ENCODE results near the gene TMEM131. TPM values are rescaled to one million over a fixed set of nuclear protein-coding genes. Genes with fewer than 3 reads are reported as not detected.

TMEM131 gene
- total RNA-seq, 1 donor from 2014 or later = 58.8 TPM

GRCh38 chr2:98012561-98012991 is 16.8 kb upstream of the TMEM131 start:
- Mint-ChIP-seq H3K4me3 (ENCODE audit: low read depth) (no peak overlapping the region), H3K4me1 (ENCODE audit: low read depth) (no peaks in the 10 kb centered on the region), H3K9me3 (ENCODE audit: low read depth) (no peaks in the 10 kb centered on the region), H3K27me3 (no peaks in the 10 kb centered on the region), H3K36me3 (ENCODE audit: insufficient read depth) (no peaks in the 10 kb centered on the region), H3K27ac (no peak overlapping the region)
- TF ChIP-seq, protein P1, sequence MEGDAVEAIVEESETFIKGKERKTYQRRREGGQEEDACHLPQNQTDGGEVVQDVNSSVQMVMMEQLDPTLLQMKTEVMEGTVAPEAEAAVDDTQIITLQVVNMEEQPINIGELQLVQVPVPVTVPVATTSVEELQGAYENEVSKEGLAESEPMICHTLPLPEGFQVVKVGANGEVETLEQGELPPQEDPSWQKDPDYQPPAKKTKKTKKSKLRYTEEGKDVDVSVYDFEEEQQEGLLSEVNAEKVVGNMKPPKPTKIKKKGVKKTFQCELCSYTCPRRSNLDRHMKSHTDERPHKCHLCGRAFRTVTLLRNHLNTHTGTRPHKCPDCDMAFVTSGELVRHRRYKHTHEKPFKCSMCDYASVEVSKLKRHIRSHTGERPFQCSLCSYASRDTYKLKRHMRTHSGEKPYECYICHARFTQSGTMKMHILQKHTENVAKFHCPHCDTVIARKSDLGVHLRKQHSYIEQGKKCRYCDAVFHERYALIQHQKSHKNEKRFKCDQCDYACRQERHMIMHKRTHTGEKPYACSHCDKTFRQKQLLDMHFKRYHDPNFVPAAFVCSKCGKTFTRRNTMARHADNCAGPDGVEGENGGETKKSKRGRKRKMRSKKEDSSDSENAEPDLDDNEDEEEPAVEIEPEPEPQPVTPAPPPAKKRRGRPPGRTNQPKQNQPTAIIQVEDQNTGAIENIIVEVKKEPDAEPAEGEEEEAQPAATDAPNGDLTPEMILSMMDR (IDR thresholded peaks at IDR 0.05; ENCODE audit: unreplicated experiment) = no peak
- no peak for DNase-seq (ENCODE audit: low spot score, unreplicated experiment)

GRCh38 chr2:98009887-98010760 is 14.4 kb upstream of the TMEM131 start:
- Mint-ChIP-seq H3K4me1 (ENCODE audit: low read depth) (no peaks in the 10 kb centered on the region), H3K36me3 (ENCODE audit: insufficient read depth) (no peaks in the 10 kb centered on the region), H3K9me3 (ENCODE audit: low read depth) (no peaks in the 10 kb centered on the region), H3K4me3 (ENCODE audit: low read depth) (no peak overlapping the region), H3K27ac (no peak overlapping the region), H3K27me3 (no peaks in the 10 kb centered on the region)
- TF ChIP-seq, protein P1 (IDR thresholded peaks at IDR 0.05; ENCODE audit: unreplicated experiment) = no peak
- no peak for DNase-seq (ENCODE audit: low spot score, unreplicated experiment)

- no peak for DNase-seq (ENCODE audit: low spot score, unreplicated experiment)
- H3K27ac Mint-ChIP-seq = no peak overlapping the region
- H3K9me3 Mint-ChIP-seq (ENCODE audit: low read depth) = no peaks in the 10 kb centered on the region
- H3K4me1 Mint-ChIP-seq (ENCODE audit: low read depth) = no peaks in the 10 kb centered on the region
- H3K36me3 Mint-ChIP-seq (ENCODE audit: insufficient read depth) = no peaks in the 10 kb centered on the region
- H3K4me3 Mint-ChIP-seq (ENCODE audit: low read depth) = no peak overlapping the region
- TF ChIP-seq, protein P1 (IDR thresholded peaks at IDR 0.05; ENCODE audit: unreplicated experiment) = no peak
- H3K27me3 Mint-ChIP-seq = no peaks in the 10 kb centered on the region
Observed at GRCh38 chr2:98008415-98008814, 12.7 kb upstream of the TMEM131 start.

DNA sequence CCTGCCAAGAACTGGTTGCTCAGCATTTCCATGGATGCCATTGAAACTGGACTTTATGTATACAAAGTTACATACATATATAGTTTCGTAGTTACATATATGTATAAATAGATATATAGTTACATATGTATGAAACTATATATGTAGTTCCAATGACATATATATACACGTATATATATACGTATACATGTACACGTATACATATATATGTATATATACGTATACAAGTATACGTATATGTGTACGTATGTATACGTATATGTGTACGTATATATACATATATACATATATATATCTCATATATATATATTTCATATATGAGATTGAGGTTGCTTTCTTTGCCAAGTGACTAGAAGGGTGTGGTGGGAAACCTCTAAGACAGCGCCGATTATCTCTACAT is 10.6 kb upstream of the TMEM131 start:
- H3K36me3 Mint-ChIP-seq (ENCODE audit: insufficient read depth) = no peaks in the 10 kb centered on the region

GRCh38 chr2:98004613-98005012 is 8.9 kb upstream of the TMEM131 start:
- Mint-ChIP-seq H3K36me3 (ENCODE audit: insufficient read depth) (no peaks in the 10 kb centered on the region), H3K9me3 (ENCODE audit: low read depth) (no peaks in the 10 kb centered on the region), H3K27ac (no peak overlapping the region), H3K4me1 (ENCODE audit: low read depth) (peaks cover 3% of the 10 kb centered on the region), H3K27me3 (no peaks in the 10 kb centered on the region), H3K4me3 (ENCODE audit: low read depth) (no peak overlapping the region)
- TF ChIP-seq, protein P1 (IDR thresholded peaks at IDR 0.05; ENCODE audit: unreplicated experiment) = no peak
- no peak for DNase-seq (ENCODE audit: low spot score, unreplicated experiment)

More for the DNA sequence above, 10.6 kb upstream of the TMEM131 start:
- Mint-ChIP-seq H3K27me3 (no peaks in the 10 kb centered on the region), H3K4me3 (ENCODE audit: low read depth) (no peak overlapping the region), H3K27ac (no peak overlapping the region), H3K9me3 (ENCODE audit: low read depth) (no peaks in the 10 kb centered on the region), H3K4me1 (ENCODE audit: low read depth) (no peaks in the 10 kb centered on the region)
- TF ChIP-seq, protein P1 (IDR thresholded peaks at IDR 0.05; ENCODE audit: unreplicated experiment) = no peak
- DNase-seq (ENCODE audit: low spot score, unreplicated experiment) = no peak
